SIG-M5 treated with dmso at 0.1 percent for 504 hours (cell line): ENCODE measurements around the gene FHAD1.
"Not testable (repeated sequence)": the region's sequence is repeated elsewhere in the genome, so short reads cannot be mapped to it uniquely, and the experiment has no call there.

Experiments
- DNase-seq: peaks from one replicate; lab custom pipeline; 2025; ENCODE audit not compliant: unreplicated experiment; lab: John Stamatoyannopoulos, UW

FHAD1 gene

DNA sequence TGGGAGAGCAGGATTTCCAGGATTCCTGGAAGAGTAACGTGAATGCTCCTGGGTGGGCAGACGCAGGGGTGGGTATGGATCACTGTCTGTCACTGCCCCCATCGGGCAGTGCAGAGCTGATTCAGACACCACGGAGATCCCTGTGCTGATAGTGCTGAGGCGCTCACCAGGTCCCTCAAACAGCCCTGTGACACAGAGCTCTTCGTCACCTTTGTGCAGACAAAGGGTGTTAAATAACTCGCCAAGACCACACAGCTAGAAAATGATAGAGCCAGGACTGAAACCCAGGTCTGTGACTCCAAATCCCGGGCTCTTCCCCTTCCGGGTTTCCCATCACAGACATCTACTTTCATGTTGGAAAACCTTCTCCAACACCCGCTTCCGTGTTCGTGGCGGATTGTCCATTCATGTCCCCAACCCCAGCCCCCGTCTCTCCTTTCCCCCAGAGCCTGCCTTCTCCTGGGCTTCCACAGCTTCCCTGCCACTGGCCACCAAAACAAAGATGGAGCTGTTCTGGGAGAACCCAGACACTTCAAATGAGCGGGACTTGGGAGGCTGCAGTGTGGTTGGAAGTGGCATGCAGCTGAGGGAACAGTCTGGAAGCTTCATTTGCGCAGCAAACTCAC is 165.3 kb downstream of the FHAD1 start:
- peak; percentile 7 for DNase-seq

DNA sequence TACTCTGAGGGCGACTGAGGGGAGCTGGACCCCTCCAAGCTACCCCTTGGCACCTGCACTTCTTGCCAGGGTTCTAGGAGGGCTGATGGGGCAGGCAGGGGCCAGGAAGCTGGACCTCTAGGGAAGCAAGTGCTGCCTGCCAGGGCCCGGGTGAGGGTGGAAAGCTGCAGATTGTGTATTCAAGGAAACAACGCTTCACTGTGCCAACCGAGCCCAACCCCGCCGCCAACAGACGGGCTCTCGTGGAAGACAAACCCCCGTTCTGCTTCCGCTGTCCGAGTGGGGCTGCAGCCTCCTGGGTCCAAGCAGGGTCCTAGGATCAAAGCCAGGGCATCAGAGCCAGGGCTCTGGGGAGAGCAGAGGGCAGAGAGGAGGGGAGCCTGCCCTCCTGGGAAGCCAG is 165.8 kb downstream of the FHAD1 start:
- DNase-seq: no peak

GRCh38 chr1:15413563-15414444 is 166.8 kb downstream of the FHAD1 start:
- no peak for DNase-seq

GRCh38 chr1:15414445-15414983 is 167.5 kb downstream of the FHAD1 start:
- DNase-seq: no peak

- peak; percentile 36 for DNase-seq
Measured at GRCh38 chr1:15417059-15417934, 170.3 kb downstream of the FHAD1 start.

DNA sequence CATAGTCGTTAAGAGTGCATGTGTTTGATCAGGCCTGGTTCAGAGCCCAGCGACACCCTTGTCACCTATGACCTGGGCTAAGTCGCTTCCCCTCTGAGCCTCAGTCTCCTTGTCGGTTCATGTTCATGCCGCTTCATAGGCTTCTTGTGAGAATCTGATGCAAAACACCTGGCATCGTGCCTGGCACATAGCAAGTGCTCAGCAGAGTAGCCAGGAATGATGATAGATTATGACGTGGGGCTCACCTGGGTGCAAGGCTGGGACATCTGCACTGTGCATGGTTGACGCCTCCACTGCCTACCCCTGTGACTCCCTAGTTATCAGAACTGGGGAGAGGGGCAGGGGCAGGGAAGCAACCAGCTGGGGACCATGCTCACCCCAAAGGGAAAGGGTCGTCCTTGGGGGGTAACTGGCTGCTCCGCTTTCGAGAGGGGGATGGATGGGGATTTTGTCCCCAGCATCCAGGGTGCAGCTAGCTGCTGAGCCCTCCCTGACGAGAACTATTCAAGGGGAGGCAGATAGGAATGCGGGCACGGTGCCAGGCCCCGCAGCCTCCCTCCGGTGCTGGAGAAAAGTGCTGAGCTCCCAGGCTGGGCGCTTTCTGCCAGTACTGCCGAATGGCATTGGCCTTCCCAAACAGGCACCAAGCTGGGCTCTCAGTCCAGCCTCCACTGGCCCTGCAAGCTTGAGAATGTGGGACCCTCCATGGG is 171.9 kb downstream of the FHAD1 start:
- DNase-seq: no peak

DNA sequence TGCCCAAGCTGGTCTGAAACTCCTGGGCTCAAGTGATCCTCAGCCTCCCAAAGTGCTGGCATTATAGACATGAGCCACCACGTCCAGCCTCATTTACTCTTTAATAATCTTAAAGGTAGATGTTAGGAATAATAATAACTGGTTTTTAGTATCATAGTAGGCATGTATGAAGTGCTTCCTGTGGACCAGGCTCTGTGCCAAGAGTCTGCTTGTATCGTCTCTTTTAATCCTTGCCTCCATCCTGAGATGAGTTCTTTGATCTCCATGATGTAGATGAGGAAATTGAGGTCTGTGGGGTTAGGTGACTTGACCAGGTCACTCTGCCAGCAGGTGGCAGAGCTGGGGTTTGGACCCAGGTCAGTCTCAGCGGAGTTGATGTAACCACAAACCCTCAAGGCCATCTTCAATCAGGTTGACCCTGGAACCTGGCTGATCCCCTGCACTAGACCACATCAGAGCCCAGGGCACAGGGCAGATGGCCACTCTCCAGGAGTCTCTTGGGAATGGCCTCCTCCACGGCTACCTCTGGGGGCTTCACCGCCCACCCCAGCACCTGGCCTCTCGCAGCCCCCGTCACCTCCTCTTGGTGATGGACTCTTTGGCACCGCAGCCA is 173.9 kb downstream of the FHAD1 start:
- no peak for DNase-seq

GRCh38 chr1:15422871-15423270 is 175.8 kb downstream of the FHAD1 start:
- no peak for DNase-seq

DNA sequence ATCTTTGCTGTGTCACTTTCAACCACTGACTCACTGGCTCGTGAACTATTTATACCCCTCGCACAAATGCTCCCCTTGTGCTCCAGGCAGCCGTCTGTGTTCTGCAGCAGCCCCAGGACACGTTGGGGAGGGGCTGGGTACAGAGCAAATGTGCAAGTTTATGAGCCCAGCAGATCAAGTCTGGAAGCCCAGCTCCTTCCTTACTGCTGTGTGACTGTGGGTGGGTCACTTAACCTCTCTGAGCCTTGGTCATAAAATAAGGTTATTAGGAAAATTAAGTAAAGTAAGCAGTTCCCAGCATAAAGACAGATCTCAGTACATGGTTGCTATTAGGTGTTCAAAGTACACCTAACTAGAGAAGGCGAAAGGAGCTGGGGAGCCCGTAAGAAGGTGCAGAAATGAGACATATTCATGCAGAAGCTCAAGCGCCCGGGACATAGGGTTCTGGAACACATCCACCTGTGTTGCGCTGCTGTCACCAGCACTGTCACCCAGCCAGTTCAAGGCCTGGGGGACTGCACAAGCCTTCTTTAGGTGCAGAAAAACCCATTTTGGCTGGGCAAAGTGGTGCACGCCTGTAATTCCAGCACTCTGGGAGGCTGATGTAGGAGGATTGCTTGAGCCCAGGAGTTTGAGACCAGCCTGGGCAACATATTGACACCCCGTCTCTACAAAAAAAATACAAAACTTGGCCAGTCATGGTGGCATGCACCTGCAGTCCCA is 176.5 kb downstream of the FHAD1 start:
- peak; percentile 26 for DNase-seq

- peak; percentile 12 for DNase-seq
Measured at GRCh38 chr1:15424146-15424667, 177.2 kb downstream of the FHAD1 start.

- DNase-seq: no peak
Measured at GRCh38 chr1:15424981-15425380, 178.0 kb downstream of the FHAD1 start.

DNA sequence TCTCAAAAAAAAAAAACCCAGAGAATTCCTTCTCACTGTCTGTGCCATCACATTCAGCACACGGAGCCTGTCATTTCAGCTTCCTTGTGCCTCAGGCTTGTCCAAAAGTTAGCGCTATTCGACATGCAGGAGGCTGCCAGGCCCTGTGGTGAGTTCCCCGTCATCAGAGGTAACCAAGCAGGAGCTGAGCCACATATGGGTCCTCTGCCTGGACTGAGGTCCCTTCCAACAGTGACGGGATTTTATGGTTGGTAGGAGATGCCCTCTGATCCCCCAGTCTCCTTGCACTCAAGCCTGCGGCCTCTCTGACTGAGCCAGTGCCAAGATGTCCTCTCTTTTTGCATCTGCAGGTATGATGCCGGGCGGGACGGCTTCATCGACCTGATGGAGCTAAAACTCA is 178.5 kb downstream of the FHAD1 start:
- no peak for DNase-seq

DNA sequence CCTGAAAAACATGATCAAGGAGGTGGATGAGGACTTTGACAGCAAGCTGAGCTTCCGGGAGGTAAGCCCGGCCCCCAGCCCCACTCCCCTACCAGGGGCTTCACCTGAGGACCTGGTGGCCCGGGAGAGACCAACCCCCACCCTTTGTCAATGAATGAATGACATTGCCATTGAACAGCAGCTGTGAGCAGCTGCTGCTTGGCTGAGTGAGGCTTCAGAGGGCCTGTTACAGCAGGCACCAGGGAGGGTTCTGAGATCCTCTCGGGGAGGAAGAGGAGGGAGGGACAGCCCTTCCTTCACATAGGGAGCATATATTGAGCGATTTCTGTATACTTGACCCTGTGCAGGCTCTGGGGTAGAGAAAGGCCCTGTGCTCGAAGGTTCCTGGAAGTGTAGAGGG is 178.9 kb downstream of the FHAD1 start:
- no peak for DNase-seq

DNA sequence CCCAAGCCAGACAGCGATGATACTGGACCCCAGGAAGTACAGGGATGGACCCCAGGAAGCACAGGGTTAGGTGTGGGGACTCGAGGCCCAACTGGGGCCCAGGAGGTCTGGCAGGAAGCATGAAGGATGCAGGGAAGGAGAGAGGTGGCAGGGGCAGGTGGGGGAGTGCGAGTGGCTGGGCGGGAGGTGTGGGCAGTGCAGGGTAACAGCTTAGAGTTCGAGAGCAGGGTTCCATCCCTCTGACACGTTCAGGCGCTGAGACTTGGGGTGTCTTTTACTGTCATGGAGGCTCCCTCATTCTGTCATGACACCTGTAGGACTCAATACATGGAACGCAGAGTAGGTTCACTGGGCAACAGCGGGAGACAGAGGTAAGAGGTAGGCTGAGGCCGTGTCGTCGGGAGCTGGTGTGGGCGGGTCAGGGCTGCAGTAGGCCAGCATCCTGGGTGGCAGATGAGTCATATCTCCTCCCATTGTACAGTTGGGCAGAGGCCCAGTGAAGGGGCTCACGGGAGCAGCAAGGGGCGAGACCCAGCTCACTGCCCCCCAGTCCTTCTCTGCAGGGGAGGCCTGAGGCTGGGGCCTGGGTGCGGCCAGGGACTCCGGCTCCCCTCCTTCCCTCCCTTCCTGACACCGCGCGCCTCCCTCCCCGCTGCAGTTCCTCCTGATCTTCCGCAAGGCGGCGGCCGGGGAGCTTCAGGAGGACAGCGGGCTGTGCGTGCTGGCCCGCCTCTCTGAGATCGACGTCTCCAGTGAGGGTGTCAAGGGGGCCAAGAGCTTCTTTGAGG is 179.7 kb downstream of the FHAD1 start:
- DNase-seq: no peak

DNA sequence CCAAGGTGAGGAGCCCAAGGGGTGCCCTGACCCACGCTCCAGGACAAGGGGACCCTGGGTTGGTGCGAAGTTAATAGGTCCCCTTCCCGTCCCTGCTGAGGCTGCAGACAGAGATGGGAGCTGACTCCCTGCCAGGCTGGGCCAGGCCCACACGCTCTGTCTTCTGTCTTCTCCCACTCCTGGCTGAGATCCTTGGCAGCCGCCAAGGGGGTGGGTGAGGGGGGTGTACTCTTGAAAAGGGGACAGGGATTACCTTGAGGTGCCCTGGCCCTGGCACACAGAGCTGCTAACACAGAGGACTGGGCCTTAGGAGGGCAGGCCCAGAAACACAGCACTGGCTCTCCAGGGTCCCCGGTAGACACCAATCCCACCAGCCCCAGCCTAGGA is 180.2 kb downstream of the FHAD1 start:
- DNase-seq: no peak

- not testable (repeated sequence) for DNase-seq
Measured at GRCh38 chr1:15428252-15428651, 181.2 kb downstream of the FHAD1 start.

GRCh38 chr1:15428815-15429435 is 181.9 kb downstream of the FHAD1 start:
- no peak for DNase-seq

DNA sequence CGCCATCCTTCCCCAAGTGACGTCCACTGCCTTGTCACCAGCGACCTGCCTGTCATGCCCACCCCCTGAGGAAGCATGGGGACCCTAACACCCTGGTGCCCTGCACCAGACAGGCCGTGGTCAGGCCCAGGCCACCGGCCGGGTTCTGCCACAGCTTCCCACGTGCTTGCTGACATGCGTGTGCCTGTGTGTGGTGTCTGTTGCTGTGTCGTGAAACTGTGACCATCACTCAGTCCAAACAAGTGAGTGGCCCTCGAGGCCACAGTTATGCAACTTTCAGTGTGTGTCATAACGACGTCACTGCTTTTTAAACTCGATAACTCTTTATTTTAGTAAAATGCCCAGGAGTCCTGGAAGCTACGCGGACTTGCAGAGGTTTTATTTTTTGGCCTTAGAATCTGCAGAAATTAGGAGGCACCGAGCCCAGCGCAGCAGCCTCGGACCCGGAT is 182.7 kb downstream of the FHAD1 start:
- no peak for DNase-seq
